Endothelial cell (in vitro differentiated cells): ENCODE measurements around the gene CARMIL3. TPM values are rescaled to one million over a fixed set of nuclear protein-coding genes. Genes with fewer than 3 reads are reported as not detected.

ENCODE experiments used
- DNase-seq: peaks from one replicate; pipeline ENCODE4 v3.0.0; 2021; ENCODE audit warnings: low spot score
- H3K27ac Mint-ChIP-seq: one replicate; pipeline ENCODE4 v1.8.0; 2021; ENCODE audit warnings: mixed read lengths, inconsistent platforms; ENCODE audit not compliant: unreplicated experiment
- H3K27me3 Mint-ChIP-seq: one replicate; pipeline ENCODE4 v1.8.0; 2021; ENCODE audit warnings: mild to moderate bottlenecking, moderate library complexity, mixed read lengths, inconsistent platforms; ENCODE audit not compliant: unreplicated experiment
- H3K36me3 Mint-ChIP-seq: one replicate; pipeline ENCODE4 v1.8.0; 2021; ENCODE audit warnings: mild to moderate bottlenecking, low read depth, mixed read lengths, inconsistent platforms; ENCODE audit not compliant: unreplicated experiment
- H3K4me1 Mint-ChIP-seq: one replicate; pipeline ENCODE4 v1.8.0; 2021; ENCODE audit warnings: mild to moderate bottlenecking, mixed read lengths, inconsistent platforms; ENCODE audit not compliant: unreplicated experiment
- H3K4me3 Mint-ChIP-seq: one replicate; pipeline ENCODE4 v1.8.0; 2021; ENCODE audit warnings: mild to moderate bottlenecking, mixed read lengths, inconsistent platforms; ENCODE audit not compliant: unreplicated experiment
- H3K9me3 Mint-ChIP-seq: one replicate; pipeline ENCODE4 v1.8.0; 2021; ENCODE audit warnings: mixed read lengths, inconsistent platforms; ENCODE audit not compliant: unreplicated experiment
- total RNA-seq: library from RNA; stranded (reverse); fragmentation: NEBNext Ultra II Directional; extraction: Animal tissue kit (Norgen Biotek cat#: 25700); gene quantifications from one replicate; pipeline ENCODE4 v1.2.1, GENCODE V29; 2021; ENCODE audit not compliant: unreplicated experiment
- TF ChIP-seq, protein P1 (sequence below): fragments of 200-600 bp; sonication (generic); IDR thresholded peaks from one replicate; pipeline ENCODE4 v1.5.0; 2021; ENCODE audit warnings: antibody characterized with exemption; ENCODE audit not compliant: unreplicated experiment

The CARMIL3 gene
- total RNA-seq, 1 donor from 2014 or later, result 1.4 TPM

DNA sequence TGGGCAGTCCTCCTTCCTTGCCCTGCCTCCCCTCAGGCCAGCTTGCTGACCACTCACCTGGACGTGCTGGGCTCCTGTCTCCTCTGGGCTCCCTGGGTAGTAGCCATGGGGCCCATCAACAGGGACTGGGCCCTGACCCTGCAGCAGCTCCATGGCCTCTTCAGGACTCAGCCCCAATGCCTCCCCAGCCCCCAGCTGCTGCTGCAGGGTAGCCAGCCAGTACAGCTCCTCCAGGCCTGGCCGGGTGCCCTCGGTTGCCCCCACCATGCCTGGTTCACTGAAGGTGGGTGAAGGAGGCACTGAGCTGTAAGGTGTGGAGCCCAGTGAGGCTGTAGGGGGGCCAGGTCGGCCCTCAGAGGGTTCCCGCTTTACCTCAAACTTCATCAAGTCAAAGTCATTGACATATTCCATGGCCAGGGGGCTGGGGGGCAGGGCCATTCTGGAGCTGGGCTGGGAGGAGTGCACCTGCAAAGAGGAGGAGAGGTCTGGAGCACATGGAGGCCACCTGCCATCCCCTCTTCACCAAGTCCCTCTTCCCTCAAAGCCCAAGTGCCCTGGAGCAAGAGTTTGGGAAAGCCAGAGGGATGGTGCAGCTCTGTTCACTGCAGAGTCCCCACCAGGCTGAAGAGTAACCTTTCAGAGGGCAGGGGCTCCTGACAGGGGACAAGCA lies 30.7 kb downstream of the CARMIL3 start:
- no peaks in the 10 kb centered on the region for H3K9me3 Mint-ChIP-seq
- H3K4me3 Mint-ChIP-seq, result no peak overlapping the region
- peaks cover 5% of the 10 kb centered on the region for H3K4me1 Mint-ChIP-seq
- TF ChIP-seq, protein P1, sequence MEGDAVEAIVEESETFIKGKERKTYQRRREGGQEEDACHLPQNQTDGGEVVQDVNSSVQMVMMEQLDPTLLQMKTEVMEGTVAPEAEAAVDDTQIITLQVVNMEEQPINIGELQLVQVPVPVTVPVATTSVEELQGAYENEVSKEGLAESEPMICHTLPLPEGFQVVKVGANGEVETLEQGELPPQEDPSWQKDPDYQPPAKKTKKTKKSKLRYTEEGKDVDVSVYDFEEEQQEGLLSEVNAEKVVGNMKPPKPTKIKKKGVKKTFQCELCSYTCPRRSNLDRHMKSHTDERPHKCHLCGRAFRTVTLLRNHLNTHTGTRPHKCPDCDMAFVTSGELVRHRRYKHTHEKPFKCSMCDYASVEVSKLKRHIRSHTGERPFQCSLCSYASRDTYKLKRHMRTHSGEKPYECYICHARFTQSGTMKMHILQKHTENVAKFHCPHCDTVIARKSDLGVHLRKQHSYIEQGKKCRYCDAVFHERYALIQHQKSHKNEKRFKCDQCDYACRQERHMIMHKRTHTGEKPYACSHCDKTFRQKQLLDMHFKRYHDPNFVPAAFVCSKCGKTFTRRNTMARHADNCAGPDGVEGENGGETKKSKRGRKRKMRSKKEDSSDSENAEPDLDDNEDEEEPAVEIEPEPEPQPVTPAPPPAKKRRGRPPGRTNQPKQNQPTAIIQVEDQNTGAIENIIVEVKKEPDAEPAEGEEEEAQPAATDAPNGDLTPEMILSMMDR, result no peak
- no peak for DNase-seq
- no peak overlapping the region for H3K27ac Mint-ChIP-seq
- H3K27me3 Mint-ChIP-seq, result peaks cover 16% of the 10 kb centered on the region
- no peaks in the 10 kb centered on the region for H3K36me3 Mint-ChIP-seq

DNA sequence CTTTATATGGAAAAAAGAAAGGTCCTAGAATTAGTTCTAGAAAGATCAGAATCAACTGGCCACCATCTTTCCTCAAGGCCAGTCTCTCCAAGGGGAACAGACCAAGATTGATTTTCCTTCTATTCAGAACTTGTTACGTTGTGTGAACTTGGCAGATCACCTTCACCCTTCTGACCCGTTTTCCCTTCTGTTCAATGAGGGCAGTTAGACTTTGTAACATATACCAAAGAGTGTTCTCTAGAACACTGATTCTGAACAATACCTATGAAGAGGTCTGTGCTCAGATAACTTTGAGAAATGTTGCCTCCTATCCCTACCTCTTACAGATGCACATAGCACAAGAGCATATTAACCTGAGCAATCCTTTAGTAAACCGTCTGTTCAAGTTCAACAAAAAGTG lies 31.7 kb downstream of the CARMIL3 start:
- Mint-ChIP-seq H3K4me3 (no peak overlapping the region), H3K36me3 (no peaks in the 10 kb centered on the region), H3K4me1 (peaks cover 5% of the 10 kb centered on the region), H3K27me3 (peaks cover 15% of the 10 kb centered on the region), H3K27ac (no peak overlapping the region), H3K9me3 (no peaks in the 10 kb centered on the region)
- no peak for DNase-seq
- TF ChIP-seq, protein P1, result no peak

DNA sequence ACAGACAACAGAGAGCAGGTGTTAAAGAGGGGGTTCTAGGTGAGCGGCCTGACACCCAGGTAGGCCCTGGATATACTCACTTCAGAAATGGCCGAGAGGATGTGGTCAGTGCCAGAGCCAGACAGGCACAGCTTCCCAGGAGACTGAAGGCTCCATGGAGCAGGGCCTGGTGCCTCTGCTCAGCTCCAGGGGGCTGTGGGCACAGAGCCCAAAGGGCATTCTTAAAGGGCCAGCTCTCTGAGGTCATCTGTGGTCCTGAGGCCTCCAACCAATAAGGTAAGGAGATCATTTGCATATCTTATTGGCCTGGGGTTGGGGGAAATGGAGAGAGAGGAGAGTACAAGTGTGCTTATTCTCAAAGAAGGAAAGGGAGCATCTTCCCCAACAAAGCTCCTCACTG lies 32.6 kb downstream of the CARMIL3 start:
- peaks cover 15% of the 10 kb centered on the region for H3K27me3 Mint-ChIP-seq

DNA sequence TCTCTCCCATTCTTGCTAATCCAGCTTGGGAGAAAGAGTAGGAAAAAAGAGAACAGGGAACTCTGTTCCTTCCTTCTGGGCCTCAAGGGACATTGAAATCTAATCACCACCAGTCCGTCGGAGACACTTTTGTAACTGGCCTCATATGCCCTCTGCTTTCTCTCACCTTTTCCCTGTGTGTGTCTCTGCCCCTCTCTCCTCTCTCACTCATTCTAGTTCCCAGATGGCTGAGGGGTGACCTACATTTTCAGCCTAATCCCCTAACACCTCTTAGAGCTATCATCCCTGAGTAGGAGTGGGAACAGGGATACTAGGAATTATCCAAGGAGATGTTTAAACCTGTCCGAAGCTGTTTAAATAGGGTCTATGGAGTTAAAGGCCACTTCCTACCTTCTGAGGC lies 33.4 kb downstream of the CARMIL3 start:
- Mint-ChIP-seq H3K27me3 (peaks cover 15% of the 10 kb centered on the region), H3K4me1 (peaks cover 5% of the 10 kb centered on the region), H3K36me3 (no peaks in the 10 kb centered on the region), H3K4me3 (no peak overlapping the region), H3K27ac (no peak overlapping the region), H3K9me3 (no peaks in the 10 kb centered on the region)
- no peak for DNase-seq
- TF ChIP-seq, protein P1, result no peak

More for the DNA sequence above, 32.6 kb downstream of the CARMIL3 start:
- Mint-ChIP-seq H3K27ac (no peak overlapping the region), H3K4me3 (no peak overlapping the region), H3K9me3 (no peaks in the 10 kb centered on the region), H3K4me1 (peaks cover 5% of the 10 kb centered on the region), H3K36me3 (no peaks in the 10 kb centered on the region)
- TF ChIP-seq, protein P1, result no peak
- DNase-seq, result no peak

DNA sequence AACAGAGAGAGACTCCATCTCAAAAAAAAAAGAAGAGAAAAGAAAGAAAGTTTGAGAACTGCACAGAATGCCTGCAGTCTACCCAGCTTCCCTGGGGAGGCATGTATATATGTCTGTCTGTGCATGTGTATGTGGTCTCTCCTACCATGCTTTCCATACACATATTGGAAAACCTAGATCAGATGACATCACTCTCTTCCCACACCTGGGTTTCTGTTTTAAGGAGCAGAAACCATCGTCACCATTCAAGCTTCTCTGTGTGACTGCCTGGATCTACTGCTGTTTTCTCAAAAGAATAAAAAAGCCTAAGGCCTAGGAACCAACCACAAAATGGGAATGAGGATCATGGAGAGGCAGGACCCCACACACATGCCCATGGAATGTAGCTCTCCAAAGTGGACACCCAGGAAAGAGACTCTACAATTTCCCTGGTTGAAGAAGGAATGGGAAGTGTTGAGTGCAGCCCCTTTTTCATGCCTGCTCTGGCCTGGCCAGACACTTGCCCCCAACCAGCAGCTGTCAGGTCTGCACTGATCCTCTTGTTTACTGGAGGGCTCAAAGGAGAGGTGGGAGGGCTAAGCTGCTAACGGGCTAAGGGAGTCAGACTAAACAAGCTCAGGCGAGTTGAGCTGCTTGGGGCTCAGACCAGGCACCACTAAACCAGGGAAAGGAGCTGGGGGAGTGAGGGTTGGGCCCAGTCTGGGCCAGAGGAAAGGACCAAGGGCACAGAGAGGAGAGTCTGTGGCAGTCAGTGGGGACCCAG lies 34.6 kb downstream of the CARMIL3 start:
- DNase-seq, result no peak
- no peaks in the 10 kb centered on the region for H3K9me3 Mint-ChIP-seq
- H3K4me1 Mint-ChIP-seq, result peaks cover 7% of the 10 kb centered on the region
- H3K27me3 Mint-ChIP-seq, result peaks cover 14% of the 10 kb centered on the region
- H3K36me3 Mint-ChIP-seq, result no peaks in the 10 kb centered on the region
- TF ChIP-seq, protein P1, result no peak
- H3K4me3 Mint-ChIP-seq, result no peak overlapping the region
- no peak overlapping the region for H3K27ac Mint-ChIP-seq
